A673 (cell line): Measurements from ENCODE around the gene SLC6A6.

ENCODE experiments used
- EZH2 ChIP-seq: fragments of 200-600 bp; sonication (generic); IDR thresholded peaks from 2 replicates; pipeline ENCODE4 v1.6.1; 2017; ENCODE audit warnings: borderline replicate concordance, low read depth, mild to moderate bottlenecking, mixed read lengths, antibody characterized with exemption, low read length; ENCODE audit not compliant: poor library complexity, severe bottlenecking
- TF ChIP-seq, protein P1 (sequence below): fragments of 300-800, 200-600 bp; sonication (generic); conservative IDR thresholded peaks from 2 replicates; pipeline ENCODE4 v1.5.1; 2017; ENCODE audit warnings: low read depth, mild to moderate bottlenecking, antibody characterized with exemption, low read length, moderate library complexity, mixed read lengths

- TF ChIP-seq, protein P1, sequence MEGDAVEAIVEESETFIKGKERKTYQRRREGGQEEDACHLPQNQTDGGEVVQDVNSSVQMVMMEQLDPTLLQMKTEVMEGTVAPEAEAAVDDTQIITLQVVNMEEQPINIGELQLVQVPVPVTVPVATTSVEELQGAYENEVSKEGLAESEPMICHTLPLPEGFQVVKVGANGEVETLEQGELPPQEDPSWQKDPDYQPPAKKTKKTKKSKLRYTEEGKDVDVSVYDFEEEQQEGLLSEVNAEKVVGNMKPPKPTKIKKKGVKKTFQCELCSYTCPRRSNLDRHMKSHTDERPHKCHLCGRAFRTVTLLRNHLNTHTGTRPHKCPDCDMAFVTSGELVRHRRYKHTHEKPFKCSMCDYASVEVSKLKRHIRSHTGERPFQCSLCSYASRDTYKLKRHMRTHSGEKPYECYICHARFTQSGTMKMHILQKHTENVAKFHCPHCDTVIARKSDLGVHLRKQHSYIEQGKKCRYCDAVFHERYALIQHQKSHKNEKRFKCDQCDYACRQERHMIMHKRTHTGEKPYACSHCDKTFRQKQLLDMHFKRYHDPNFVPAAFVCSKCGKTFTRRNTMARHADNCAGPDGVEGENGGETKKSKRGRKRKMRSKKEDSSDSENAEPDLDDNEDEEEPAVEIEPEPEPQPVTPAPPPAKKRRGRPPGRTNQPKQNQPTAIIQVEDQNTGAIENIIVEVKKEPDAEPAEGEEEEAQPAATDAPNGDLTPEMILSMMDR = no peak
- TF ChIP-seq EZH2 = no peak
Measured at GRCh38 chr3:14403619-14404155, 1.3 kb downstream of the SLC6A6 start.
